Measurements from ENCODE around the gene SIDT2.

SIDT2 gene

GRCh38 chr11:117175781-117176180, 2.8 kb upstream of the SIDT2 start:
- Histone ChIP-seq H3K9ac (ENCODE audit: low read length) (no peak overlapping the region), H3K27ac (ENCODE audit: low read depth, low read length, poor library complexity, severe bottlenecking) (no peak overlapping the region)

GRCh38 chr11:117176186-117176585, 2.4 kb upstream of the SIDT2 start:
- H3K36me3 ChIP-seq (ENCODE audit: insufficient read depth, low read length): peaks cover 12% of the 10 kb centered on the region
- H3K79me2 ChIP-seq (ENCODE audit: insufficient read depth, low read length): no peaks in the 10 kb centered on the region
- H3K4me1 ChIP-seq (ENCODE audit: insufficient read depth, low read length, severe bottlenecking): peaks cover 29% of the 10 kb centered on the region
- no peaks in the 10 kb centered on the region for H4K20me1 ChIP-seq (ENCODE audit: insufficient read depth, low read length)
- no peak overlapping the region for H3K27ac ChIP-seq (ENCODE audit: low read depth, low read length, poor library complexity, severe bottlenecking)
- no peaks in the 10 kb centered on the region for H3F3A ChIP-seq (ENCODE audit: insufficient read depth, low read length)
- no peak overlapping the region for H3K9ac ChIP-seq (ENCODE audit: low read length)
- no peaks in the 10 kb centered on the region for H3K27me3 ChIP-seq (ENCODE audit: insufficient read depth, low read length)
- TF ChIP-seq EZH2 (IDR thresholded peaks at IDR 0.05; ENCODE audit: borderline replicate concordance, low read length) (no peak), CTCF (IDR thresholded peaks at IDR 0.05; ENCODE audit: low read length) (no peak)
- H3K9me3 ChIP-seq (ENCODE audit: low read length): no peaks in the 10 kb centered on the region
- H2AFZ ChIP-seq (ENCODE audit: low read length): no peak overlapping the region
- H3K4me2 ChIP-seq (ENCODE audit: low read length): no peak overlapping the region
- no peaks in the 10 kb centered on the region for H3K9me2 ChIP-seq (ENCODE audit: low read depth, low read length)
- H3K4me3 ChIP-seq (ENCODE audit: low read depth, low read length, poor library complexity, severe bottlenecking): no peak overlapping the region

More at GRCh38 chr11:117175781-117176180, 2.8 kb upstream of the SIDT2 start:
- H4K20me1 ChIP-seq (ENCODE audit: insufficient read depth, low read length): no peaks in the 10 kb centered on the region
- peaks cover 25% of the 10 kb centered on the region for H3K4me1 ChIP-seq (ENCODE audit: insufficient read depth, low read length, severe bottlenecking)
- H3K4me3 ChIP-seq (ENCODE audit: low read depth, low read length, poor library complexity, severe bottlenecking): no peak overlapping the region
- TF ChIP-seq CTCF (IDR thresholded peaks at IDR 0.05; ENCODE audit: low read length): no peak
- TF ChIP-seq EZH2 (IDR thresholded peaks at IDR 0.05; ENCODE audit: borderline replicate concordance, low read length): no peak
- no peaks in the 10 kb centered on the region for H3F3A ChIP-seq (ENCODE audit: insufficient read depth, low read length)
- no peaks in the 10 kb centered on the region for H3K9me3 ChIP-seq (ENCODE audit: low read length)
- H3K4me2 ChIP-seq (ENCODE audit: low read length): no peak overlapping the region
- H3K36me3 ChIP-seq (ENCODE audit: insufficient read depth, low read length): peaks cover 16% of the 10 kb centered on the region
- H2AFZ ChIP-seq (ENCODE audit: low read length): no peak overlapping the region
- no peaks in the 10 kb centered on the region for H3K79me2 ChIP-seq (ENCODE audit: insufficient read depth, low read length)
- H3K27me3 ChIP-seq (ENCODE audit: insufficient read depth, low read length): no peaks in the 10 kb centered on the region
- H3K9me2 ChIP-seq (ENCODE audit: low read depth, low read length): no peaks in the 10 kb centered on the region

GRCh38 chr11:117177534-117178209, 871 bp upstream of the SIDT2 start:
- no peaks in the 10 kb centered on the region for H3K9me3 ChIP-seq (ENCODE audit: low read length)
- peak overlapping the region; percentile 98 for H3K4me2 ChIP-seq (ENCODE audit: low read length)
- H2AFZ ChIP-seq (ENCODE audit: low read length): no peak overlapping the region
- peak overlapping the region; percentile 6 for H3K27ac ChIP-seq (ENCODE audit: low read depth, low read length, poor library complexity, severe bottlenecking)
- no peaks in the 10 kb centered on the region for H3K79me2 ChIP-seq (ENCODE audit: insufficient read depth, low read length)
- H3K27me3 ChIP-seq (ENCODE audit: insufficient read depth, low read length): no peaks in the 10 kb centered on the region
- H4K20me1 ChIP-seq (ENCODE audit: insufficient read depth, low read length): no peaks in the 10 kb centered on the region
- no peaks in the 10 kb centered on the region for H3K9me2 ChIP-seq (ENCODE audit: low read depth, low read length)
- TF ChIP-seq EZH2 (IDR thresholded peaks at IDR 0.05; ENCODE audit: borderline replicate concordance, low read length) (no peak), CTCF (IDR thresholded peaks at IDR 0.05; ENCODE audit: low read length) (no peak)
- peaks cover 9% of the 10 kb centered on the region; the same call in 1 of the 2 replicates for H3K36me3 ChIP-seq (ENCODE audit: insufficient read depth, low read length)
- peak overlapping the region; percentile 89 for H3K4me3 ChIP-seq (ENCODE audit: low read depth, low read length, poor library complexity, severe bottlenecking)
- peak overlapping the region; percentile 15; the same call in 1 of the 2 replicates for H3K9ac ChIP-seq (ENCODE audit: low read length)
- H3F3A ChIP-seq (ENCODE audit: insufficient read depth, low read length): no peaks in the 10 kb centered on the region
- H3K4me1 ChIP-seq (ENCODE audit: insufficient read depth, low read length, severe bottlenecking): peaks cover 32% of the 10 kb centered on the region

All from OCI-LY1 (cell line).